Peyer's patch (tissue), 4 donors: ENCODE results near the gene VPS13A. TPM values are rescaled to one million over a fixed set of nuclear protein-coding genes. Genes with fewer than 3 reads are reported as not detected.

ENCODE experiments used
- DNase-seq, 3 donors: peaks; one replicate each; pipeline ENCODE4 v3.0.0-alpha.2; 2017 to 2019
- H3K27ac ChIP-seq, 4 donors: fragments of 200-600 bp; sonication (generic); one replicate each; pipeline ENCODE4 v1.5.1; 2016 to 2019
- H3K27me3 ChIP-seq, 2 donors: fragments of 200-600 bp; sonication (generic); one replicate each; pipeline ENCODE4 v1.5.1; 2019
- H3K36me3 ChIP-seq, 3 donors: fragments of 200-600 bp; sonication (generic); one replicate each; pipeline ENCODE4 v1.5.1; 2016 to 2019
- H3K4me1 ChIP-seq, 4 donors: fragments of 200-600 bp; sonication (generic); one replicate each; pipeline ENCODE4 v1.5.1; 2016 to 2019
- H3K4me3 ChIP-seq, 4 donors: fragments of 200-600 bp; sonication (generic); 1 replicate in 3 of 4; 2 replicates in 1 of 4; pipeline ENCODE4 v1.5.1; 2016 to 2019; ENCODE audit warnings: mild to moderate bottlenecking in 1 of 4
- H3K9me3 ChIP-seq, 4 donors: fragments of 200-600 bp; sonication (generic); one replicate each; pipeline ENCODE4 v1.5.1; 2016 to 2019; ENCODE audit warnings: mild to moderate bottlenecking in 1 of 4
- CTCF ChIP-seq, 6 experiments: fragments of 450-650 bp in 4 of 6; fragments of 200-600 bp in 2 of 6; sonication (generic) in 1 of 6; IDR thresholded peaks; one replicate each; pipeline ENCODE4 v1.5.1; 2017 to 2019; ENCODE audit warnings: antibody characterized with exemption in 6 of 6, mild to moderate bottlenecking in 3 of 6, moderate library complexity in 1 of 6
- POLR2A ChIP-seq, 2 donors: fragments of 450-650 bp; IDR thresholded peaks; one replicate each; pipeline ENCODE4 v1.5.1; 2017; ENCODE audit warnings: antibody characterized with exemption in 2 of 2, mild to moderate bottlenecking in 2 of 2, moderate library complexity in 2 of 2
- total RNA-seq, 4 donors: library from RNA; depleted of rRNA; stranded (reverse); fragments of >200 nt; gene quantifications; one replicate each; pipeline ENCODE4 v1.1.0, GENCODE V29; 2016

Gene VPS13A
- total RNA-seq: 100 to 1,000 TPM in 3 of 4 donors, 10 to 100 TPM in 1; 81.7 to 197 (median 169) TPM

- peaks cover 0 to 12% (median 0%) of the 10 kb centered on the region in 4 donors for H3K4me1 ChIP-seq
- no peaks in the 10 kb centered on the region for H3K27me3 ChIP-seq
- peak within 1 kb of the TSS; percentile 83 to 90 (median 86) for H3K27ac ChIP-seq
- H3K36me3 ChIP-seq: no peaks in the 10 kb centered on the region
- peak; percentile 94 to 97 (median 95) for DNase-seq
- peak within 1 kb of the TSS; percentile 69 to 84 (median 74) for H3K4me3 ChIP-seq
- H3K9me3 ChIP-seq: no peaks in the 10 kb centered on the region
- TF ChIP-seq CTCF (IDR thresholded peaks at IDR 0.05) (peak in 3 of 6 experiments; percentile 21 to 42 (median 30)), POLR2A (IDR thresholded peaks at IDR 0.05) (peak; percentile 64 to 74)
These were observed at the start of gene VPS13A for GRCh38 chr9:77177143-77177893. Gene VPS13A, plus strand, starts transcription at chr9:77177534. Its CDS starts 171 bp downstream, at chr9:77177705.

- no peak for DNase-seq
- Histone ChIP-seq H3K27ac (no peak overlapping the region), H3K9me3 (peaks cover 0 to 4% (median 0%) of the 10 kb centered on the region in 4 donors), H3K4me1 (peaks cover 0 to 7% (median 0%) of the 10 kb centered on the region in 4 donors), H3K27me3 (no peaks in the 10 kb centered on the region), H3K36me3 (no peaks in the 10 kb centered on the region), H3K4me3 (no peak overlapping the region)
- no peak for TF ChIP-seq POLR2A (IDR thresholded peaks at IDR 0.05)
- TF ChIP-seq CTCF (IDR thresholded peaks at IDR 0.05): no peak
These were observed 49.1 kb upstream of the VPS13A start for GRCh38 chr9:77128125-77128789.

GRCh38 chr9:77131399-77131798, 45.9 kb upstream of the VPS13A start:
- no peak overlapping the region for H3K27ac ChIP-seq
- DNase-seq: no peak
- TF ChIP-seq CTCF (IDR thresholded peaks at IDR 0.05) (no peak), POLR2A (IDR thresholded peaks at IDR 0.05) (no peak)
- H3K4me1 ChIP-seq: peaks cover 0 to 7% (median 0%) of the 10 kb centered on the region in 4 donors
- peaks cover 0 to 4% (median 0%) of the 10 kb centered on the region in 4 donors for H3K9me3 ChIP-seq
- H3K4me3 ChIP-seq: no peak overlapping the region
- H3K27me3 ChIP-seq: no peaks in the 10 kb centered on the region
- no peaks in the 10 kb centered on the region for H3K36me3 ChIP-seq

- H3K27ac ChIP-seq: no peak overlapping the region
- TF ChIP-seq POLR2A (IDR thresholded peaks at IDR 0.05): no peak
- no peak for TF ChIP-seq CTCF (IDR thresholded peaks at IDR 0.05)
- DNase-seq: no peak
- no peaks in the 10 kb centered on the region for H3K36me3 ChIP-seq
- H3K27me3 ChIP-seq: no peaks in the 10 kb centered on the region
- peaks cover 0 to 7% (median 0%) of the 10 kb centered on the region in 4 donors for H3K4me1 ChIP-seq
- peaks cover 0 to 4% (median 0%) of the 10 kb centered on the region in 4 donors for H3K9me3 ChIP-seq
- no peak overlapping the region for H3K4me3 ChIP-seq
These were observed 44.3 kb upstream of the VPS13A start for GRCh38 chr9:77133011-77133410.

- no peaks in the 10 kb centered on the region for H3K4me1 ChIP-seq
- no peaks in the 10 kb centered on the region for H3K27me3 ChIP-seq
- H3K27ac ChIP-seq: no peak overlapping the region
- no peaks in the 10 kb centered on the region for H3K9me3 ChIP-seq
- no peak overlapping the region for H3K4me3 ChIP-seq
- H3K36me3 ChIP-seq: no peaks in the 10 kb centered on the region
- no peak for DNase-seq
- no peak for TF ChIP-seq POLR2A (IDR thresholded peaks at IDR 0.05)
- no peak for TF ChIP-seq CTCF (IDR thresholded peaks at IDR 0.05)
These were observed 35.0 kb upstream of the VPS13A start for GRCh38 chr9:77142366-77142765.
